ENCODE results near the gene TRERF1.

GRCh38 chr6:42392833-42393232 lies 58.9 kb downstream of the TRERF1 start:
- TF ChIP-seq CTCF (IDR thresholded peaks at IDR 0.05; ENCODE audit: poor library complexity) (no peak), EZH2 (IDR thresholded peaks at IDR 0.05; ENCODE audit: borderline replicate concordance) (no peak), EZH2phosphoT487 (IDR thresholded peaks at IDR 0.05; ENCODE audit: low read depth, severe bottlenecking, unreplicated experiment) (no peak)
